ENCODE data around the gene RBM47.

The RBM47 gene

DNA sequence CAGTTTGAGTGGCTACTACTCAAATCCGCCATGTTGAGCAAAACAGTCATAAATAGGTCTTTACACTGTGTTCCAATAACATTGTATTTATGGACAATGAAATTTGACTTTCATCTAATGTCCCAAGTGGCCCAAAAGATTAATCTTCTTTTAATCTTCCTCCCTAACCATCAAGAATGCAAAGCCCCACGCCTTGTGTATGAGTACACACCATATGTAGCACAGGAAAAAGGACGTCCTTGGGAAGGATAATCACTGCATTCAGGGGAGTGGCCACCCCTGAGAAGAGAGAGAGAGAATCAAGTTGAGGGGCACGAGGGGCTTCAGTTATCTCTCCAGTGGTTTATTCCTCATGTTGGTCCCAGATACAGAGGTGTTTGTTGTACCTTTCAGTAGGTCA, 33.1 kb downstream of the RBM47 start:
- TF ChIP-seq CTCF (conservative IDR thresholded peaks at IDR 0.05; ENCODE audit: low read depth, low read length): no peak
- H2AFZ ChIP-seq (ENCODE audit: low read depth): no peak overlapping the region
- no peaks in the 10 kb centered on the region for H4K20me1 ChIP-seq (ENCODE audit: insufficient read depth)
- H3K79me2 ChIP-seq (ENCODE audit: insufficient read depth, low read depth): no peaks in the 10 kb centered on the region
- no peak overlapping the region for H3K4me3 ChIP-seq (IDR thresholded peaks at IDR 0.05; ENCODE audit: insufficient read depth, low read depth, low read length)
- no peak overlapping the region for H3K4me2 ChIP-seq
- no peak overlapping the region for H3K27ac ChIP-seq
- H3K36me3 ChIP-seq (ENCODE audit: insufficient read depth): no peaks in the 10 kb centered on the region
- H3K27me3 ChIP-seq (ENCODE audit: insufficient read depth, low read depth): no peaks in the 10 kb centered on the region
- peaks cover 7% of the 10 kb centered on the region for H3K4me1 ChIP-seq (ENCODE audit: low read depth, poor library complexity, severe bottlenecking)
- no peak overlapping the region for H3K9ac ChIP-seq

GRCh38 chr4:40595981-40596380, 33.7 kb downstream of the RBM47 start:
- no peaks in the 10 kb centered on the region for H3K27me3 ChIP-seq (ENCODE audit: insufficient read depth, low read depth)
- H3K79me2 ChIP-seq (ENCODE audit: insufficient read depth, low read depth): no peaks in the 10 kb centered on the region
- H3K4me1 ChIP-seq (ENCODE audit: low read depth, poor library complexity, severe bottlenecking): peaks cover 9% of the 10 kb centered on the region
- no peak overlapping the region for H3K27ac ChIP-seq
- H2AFZ ChIP-seq (ENCODE audit: low read depth): no peak overlapping the region
- H3K4me2 ChIP-seq: no peak overlapping the region
- H3K4me3 ChIP-seq (IDR thresholded peaks at IDR 0.05; ENCODE audit: insufficient read depth, low read depth, low read length): no peak overlapping the region
- no peak overlapping the region for H3K9ac ChIP-seq
- TF ChIP-seq CTCF (conservative IDR thresholded peaks at IDR 0.05; ENCODE audit: low read depth, low read length): no peak
- H3K36me3 ChIP-seq (ENCODE audit: insufficient read depth): no peaks in the 10 kb centered on the region
- no peaks in the 10 kb centered on the region for H4K20me1 ChIP-seq (ENCODE audit: insufficient read depth)

GRCh38 chr4:40594261-40595178, 35.1 kb downstream of the RBM47 start:
- no peak for TF ChIP-seq CTCF (conservative IDR thresholded peaks at IDR 0.05; ENCODE audit: low read depth, low read length)

DNA sequence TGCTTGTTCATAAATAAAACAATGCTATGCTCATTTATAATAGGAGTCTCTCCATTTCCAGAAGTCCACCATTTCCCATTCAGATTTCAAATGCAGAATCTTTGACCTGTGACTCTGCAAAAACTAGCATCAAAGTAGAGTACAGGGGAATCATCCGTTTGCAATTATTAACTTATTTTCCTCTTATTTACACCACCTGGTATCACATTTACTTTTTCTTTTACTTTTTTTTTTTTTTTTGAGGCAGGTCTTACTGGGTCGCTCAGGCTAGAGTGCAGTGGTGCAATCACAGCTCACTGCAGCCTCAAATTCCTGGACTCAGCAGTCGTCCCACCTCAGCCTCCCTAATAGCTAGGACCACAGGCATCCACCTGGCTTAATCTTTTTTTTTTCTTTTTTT, 37.6 kb downstream of the RBM47 start:
- Histone ChIP-seq H2AFZ (ENCODE audit: low read depth) (no peak overlapping the region), H3K27me3 (ENCODE audit: insufficient read depth, low read depth) (no peaks in the 10 kb centered on the region), H3K9ac (no peak overlapping the region), H3K4me3 (IDR thresholded peaks at IDR 0.05; ENCODE audit: insufficient read depth, low read depth, low read length) (no peak overlapping the region), H3K4me1 (ENCODE audit: low read depth, poor library complexity, severe bottlenecking) (peaks cover 5% of the 10 kb centered on the region), H4K20me1 (ENCODE audit: insufficient read depth) (no peaks in the 10 kb centered on the region), H3K79me2 (ENCODE audit: insufficient read depth, low read depth) (no peaks in the 10 kb centered on the region), H3K27ac (no peak overlapping the region), H3K36me3 (ENCODE audit: insufficient read depth) (no peaks in the 10 kb centered on the region), H3K4me2 (no peak overlapping the region)
- no peak for TF ChIP-seq CTCF (conservative IDR thresholded peaks at IDR 0.05; ENCODE audit: low read depth, low read length)

More at GRCh38 chr4:40594261-40595178, 35.1 kb downstream of the RBM47 start:
- H3K79me2 ChIP-seq (ENCODE audit: insufficient read depth, low read depth): no peaks in the 10 kb centered on the region
- no peak overlapping the region for H3K4me3 ChIP-seq (IDR thresholded peaks at IDR 0.05; ENCODE audit: insufficient read depth, low read depth, low read length)
- H3K27me3 ChIP-seq (ENCODE audit: insufficient read depth, low read depth): no peaks in the 10 kb centered on the region
- no peak overlapping the region for H3K9ac ChIP-seq
- peaks cover 9% of the 10 kb centered on the region for H3K4me1 ChIP-seq (ENCODE audit: low read depth, poor library complexity, severe bottlenecking)
- H4K20me1 ChIP-seq (ENCODE audit: insufficient read depth): no peaks in the 10 kb centered on the region
- no peak overlapping the region for H3K4me2 ChIP-seq
- no peak overlapping the region for H3K27ac ChIP-seq
- no peak overlapping the region for H2AFZ ChIP-seq (ENCODE audit: low read depth)
- no peaks in the 10 kb centered on the region for H3K36me3 ChIP-seq (ENCODE audit: insufficient read depth)
